Erythroblast (primary cell): Measurements from ENCODE around the gene FSIP1.

Experiments
- GATA1 ChIP-seq: IDR thresholded peaks from 2 replicates; pipeline ENCODE4 v1.6.1; 2011; ENCODE audit warnings: low read depth, mild to moderate bottlenecking, control low read depth, low read length, moderate library complexity
- POLR2A ChIP-seq: IDR thresholded peaks from 2 replicates; pipeline ENCODE4 v1.6.1; 2011; ENCODE audit warnings: mild to moderate bottlenecking, low read length

GRCh38 chr15:39721893-39722292 lies 60.7 kb downstream of the FSIP1 start:
- TF ChIP-seq POLR2A (no peak), GATA1 (no peak)
